H1 (cell line): Measurements from ENCODE around the gene CMSS1.

ENCODE experiments used
- EZH2 ChIP-seq: fragments of 200-600 bp; sonication (generic); IDR thresholded peaks from 2 replicates; pipeline ENCODE4 v1.7.1; 2012; ENCODE audit warnings: low read depth, mild to moderate bottlenecking, moderate library complexity, low read length, inconsistent platforms; ENCODE audit not compliant: severe bottlenecking
- POLR2AphosphoS5 ChIP-seq: IDR thresholded peaks from 2 replicates; pipeline ENCODE4 v1.6.1; 2011; ENCODE audit warnings: low read depth, low read length
- SIN3A ChIP-seq, 2 experiments: IDR thresholded peaks in 1 of 2; conservative IDR thresholded peaks in 1 of 2; 2 replicates each; pipeline ENCODE4 v1.6.1; 2011 to 2012; ENCODE audit warnings: low read length in 2 of 2, improper control_type of control experiment in 1 of 2, low read depth in 1 of 2, mild to moderate bottlenecking in 1 of 2
- SUZ12 ChIP-seq: fragments of 200-600 bp; sonication (generic); IDR thresholded peaks from 2 replicates; pipeline ENCODE4 v1.6.1; 2012; ENCODE audit warnings: mild to moderate bottlenecking, inconsistent platforms, low read length, moderate library complexity, mixed read lengths
- TAF1 ChIP-seq: IDR thresholded peaks from 2 replicates; pipeline ENCODE4 v1.6.1; 2011; ENCODE audit warnings: mild to moderate bottlenecking, low read depth, low read length
- TAF7 ChIP-seq: optimal IDR thresholded peaks from 2 replicates; pipeline ENCODE3; 2011; ENCODE audit warnings: low read depth, mild to moderate bottlenecking, inconsistent platforms, low read length, moderate library complexity, borderline replicate concordance
- TEAD4 ChIP-seq: IDR thresholded peaks from 2 replicates; pipeline ENCODE4 v1.6.1; 2012; ENCODE audit warnings: low read depth, low read length, inconsistent platforms, mixed read lengths
- YY1 ChIP-seq: IDR thresholded peaks from 2 replicates; pipeline ENCODE4 v1.6.1; 2011; ENCODE audit warnings: low read depth, mild to moderate bottlenecking, low read length
- TF ChIP-seq, protein P1 (sequence below), 3 experiments: IDR thresholded peaks; 1 replicate in 2 of 3; 2 replicates in 1 of 3; pipeline versions ENCODE4 v1.5.1 to v1.6.1; 2011; ENCODE audit warnings: low read length in 3 of 3, mild to moderate bottlenecking in 3 of 3, inconsistent platforms in 2 of 3, low read depth in 1 of 3, moderate library complexity in 1 of 3; ENCODE audit not compliant: insufficient read depth in 1 of 3; ENCODE audit errors: control extremely low read depth in 1 of 3
- TF ChIP-seq, protein P2 (sequence below): IDR thresholded peaks from 2 replicates; pipeline ENCODE4 v1.6.1; 2011; ENCODE audit warnings: low read length, improper control_type of control experiment

DNA sequence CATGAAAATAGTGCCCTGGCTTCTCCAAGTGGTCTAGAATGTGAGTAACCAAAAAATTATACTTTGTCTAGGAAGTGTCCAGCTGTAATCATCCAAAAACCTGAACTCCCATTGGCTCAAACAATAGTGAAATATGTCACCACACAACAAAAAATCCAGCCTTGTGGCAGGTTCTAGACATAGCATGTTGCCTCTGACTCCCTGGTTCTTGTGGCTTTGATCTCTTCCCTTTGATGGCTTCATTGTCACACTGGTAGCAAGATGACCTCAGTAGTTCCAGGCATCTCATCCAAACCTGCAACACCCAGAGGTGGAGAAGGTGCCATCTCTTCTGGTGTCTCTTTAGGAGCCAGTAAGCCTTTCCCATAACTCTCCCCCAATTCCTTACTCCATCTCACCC is 74.7 kb downstream of the CMSS1 start:
- no peak for TF ChIP-seq TAF7
- TF ChIP-seq SIN3A (conservative IDR thresholded peaks at IDR 0.05 in 1 of 2, IDR thresholded peaks at IDR 0.05 in 1 of 2; ENCODE audit: low read depth in 1 of 2, low read length in 2 of 2), result no peak
- TF ChIP-seq, protein P1, sequence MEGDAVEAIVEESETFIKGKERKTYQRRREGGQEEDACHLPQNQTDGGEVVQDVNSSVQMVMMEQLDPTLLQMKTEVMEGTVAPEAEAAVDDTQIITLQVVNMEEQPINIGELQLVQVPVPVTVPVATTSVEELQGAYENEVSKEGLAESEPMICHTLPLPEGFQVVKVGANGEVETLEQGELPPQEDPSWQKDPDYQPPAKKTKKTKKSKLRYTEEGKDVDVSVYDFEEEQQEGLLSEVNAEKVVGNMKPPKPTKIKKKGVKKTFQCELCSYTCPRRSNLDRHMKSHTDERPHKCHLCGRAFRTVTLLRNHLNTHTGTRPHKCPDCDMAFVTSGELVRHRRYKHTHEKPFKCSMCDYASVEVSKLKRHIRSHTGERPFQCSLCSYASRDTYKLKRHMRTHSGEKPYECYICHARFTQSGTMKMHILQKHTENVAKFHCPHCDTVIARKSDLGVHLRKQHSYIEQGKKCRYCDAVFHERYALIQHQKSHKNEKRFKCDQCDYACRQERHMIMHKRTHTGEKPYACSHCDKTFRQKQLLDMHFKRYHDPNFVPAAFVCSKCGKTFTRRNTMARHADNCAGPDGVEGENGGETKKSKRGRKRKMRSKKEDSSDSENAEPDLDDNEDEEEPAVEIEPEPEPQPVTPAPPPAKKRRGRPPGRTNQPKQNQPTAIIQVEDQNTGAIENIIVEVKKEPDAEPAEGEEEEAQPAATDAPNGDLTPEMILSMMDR (IDR thresholded peaks at IDR 0.05; ENCODE audit: control extremely low read depth in 1 of 3, insufficient read depth in 1 of 3, low read depth in 1 of 3, low read length in 3 of 3), result no peak
- no peak for TF ChIP-seq TEAD4
- TF ChIP-seq YY1, result no peak
- TF ChIP-seq, protein P2, sequence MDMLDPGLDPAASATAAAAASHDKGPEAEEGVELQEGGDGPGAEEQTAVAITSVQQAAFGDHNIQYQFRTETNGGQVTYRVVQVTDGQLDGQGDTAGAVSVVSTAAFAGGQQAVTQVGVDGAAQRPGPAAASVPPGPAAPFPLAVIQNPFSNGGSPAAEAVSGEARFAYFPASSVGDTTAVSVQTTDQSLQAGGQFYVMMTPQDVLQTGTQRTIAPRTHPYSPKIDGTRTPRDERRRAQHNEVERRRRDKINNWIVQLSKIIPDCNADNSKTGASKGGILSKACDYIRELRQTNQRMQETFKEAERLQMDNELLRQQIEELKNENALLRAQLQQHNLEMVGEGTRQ, result no peak
- no peak for TF ChIP-seq EZH2
- no peak for TF ChIP-seq POLR2AphosphoS5
- TF ChIP-seq TAF1, result no peak
- no peak for TF ChIP-seq SUZ12
